Measurements from ENCODE around the gene CDK11B.
"Not testable (repeated sequence)": the region's sequence is repeated elsewhere in the genome, so short reads cannot be mapped to it uniquely, and the experiment has no call there.

Gene CDK11B

GRCh38 chr1:1640081-1640480 is 18.7 kb downstream of the CDK11B start:
- H3K4me3 ChIP-seq (ENCODE audit: low read depth, low read length); H3K27ac ChIP-seq (ENCODE audit: low read depth, low read length); H3K4ac ChIP-seq (ENCODE audit: low read depth, low read length); H2AK5ac ChIP-seq (ENCODE audit: low read length); H3K9me3 ChIP-seq (ENCODE audit: insufficient read depth, low read depth, low read length); H3K4me1 ChIP-seq (ENCODE audit: control insufficient read depth in 1 of 2, insufficient read depth in 2 of 2, low read length in 2 of 2); H4K12ac ChIP-seq (ENCODE audit: low read depth, low read length); H2BK12ac ChIP-seq (ENCODE audit: low read length); H2BK5ac ChIP-seq (ENCODE audit: low read depth, low read length, poor library complexity); H3K27me3 ChIP-seq (ENCODE audit: insufficient read depth, low read length); H3K79me2 ChIP-seq (ENCODE audit: control insufficient read depth, insufficient read depth, low read length, poor library complexity); DNase-seq; H2BK120ac ChIP-seq (ENCODE audit: insufficient read depth, low read length, poor library complexity); H2AFZ ChIP-seq (ENCODE audit: insufficient read depth, low read length, poor library complexity); H3K79me1 ChIP-seq (ENCODE audit: low read length); H3K18ac ChIP-seq (ENCODE audit: low read length); H3K23ac ChIP-seq (ENCODE audit: low read length); H4K8ac ChIP-seq (ENCODE audit: low read depth, low read length); H4K91ac ChIP-seq (ENCODE audit: low read depth, low read length); H3K4me2 ChIP-seq (ENCODE audit: low read length); H3K9ac ChIP-seq (ENCODE audit: low read length); H3K14ac ChIP-seq (ENCODE audit: low read length): not testable (repeated sequence)
- H3K36me3 ChIP-seq (ENCODE audit: control insufficient read depth in 1 of 2, insufficient read depth in 2 of 2, low read length in 2 of 2): peaks cover 28 to 38% of the 10 kb centered on the region in 2 experiments
- no CpG with 5 or more reads among the region's 25 CpGs for WGBS (ENCODE audit: extremely low coverage, insufficient coverage, insufficient read length)

GRCh38 chr1:1639368-1639767 is 19.4 kb downstream of the CDK11B start:
- not testable (repeated sequence) for H2AFZ ChIP-seq (ENCODE audit: insufficient read depth, low read length, poor library complexity); H3K4me2 ChIP-seq (ENCODE audit: low read length)
- no CpG with 5 or more reads among the region's 16 CpGs for WGBS (ENCODE audit: extremely low coverage, insufficient coverage, insufficient read length)

DNA sequence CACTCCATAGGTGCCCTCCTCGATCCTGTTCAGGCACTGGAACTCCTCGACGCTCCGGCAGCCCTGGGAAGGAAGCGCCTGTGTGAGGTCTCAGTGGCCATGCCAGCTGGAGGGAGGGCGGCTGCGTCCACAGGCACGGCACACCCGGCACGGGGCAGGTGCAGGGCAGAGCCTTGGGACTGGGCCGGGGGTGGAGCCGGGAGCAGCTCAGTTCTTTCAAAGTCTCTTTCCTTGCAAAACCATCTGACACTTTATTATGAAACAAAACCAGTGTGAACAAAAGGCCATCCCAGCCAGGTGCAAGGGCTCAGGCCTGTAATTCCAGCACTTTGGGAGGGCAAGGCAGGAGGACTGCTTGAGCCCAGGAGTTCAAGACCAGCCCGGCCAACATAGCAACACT is 20.3 kb downstream of the CDK11B start:
- H3K36me3 ChIP-seq (ENCODE audit: control insufficient read depth in 1 of 2, insufficient read depth in 2 of 2, low read length in 2 of 2): peaks cover 28 to 38% of the 10 kb centered on the region in 2 experiments
- not testable (repeated sequence) for H3K4me1 ChIP-seq (ENCODE audit: control insufficient read depth in 1 of 2, insufficient read depth in 2 of 2, low read length in 2 of 2); H3K9ac ChIP-seq (ENCODE audit: low read length); H2AFZ ChIP-seq (ENCODE audit: insufficient read depth, low read length, poor library complexity); H4K91ac ChIP-seq (ENCODE audit: low read depth, low read length); H2BK12ac ChIP-seq (ENCODE audit: low read length); H3K23ac ChIP-seq (ENCODE audit: low read length); H3K4me2 ChIP-seq (ENCODE audit: low read length); H3K79me1 ChIP-seq (ENCODE audit: low read length); H2BK5ac ChIP-seq (ENCODE audit: low read depth, low read length, poor library complexity); H2BK120ac ChIP-seq (ENCODE audit: insufficient read depth, low read length, poor library complexity); H2AK5ac ChIP-seq (ENCODE audit: low read length); H4K8ac ChIP-seq (ENCODE audit: low read depth, low read length); H3K4ac ChIP-seq (ENCODE audit: low read depth, low read length); H3K4me3 ChIP-seq (ENCODE audit: low read depth, low read length); H3K14ac ChIP-seq (ENCODE audit: low read length); H3K9me3 ChIP-seq (ENCODE audit: insufficient read depth, low read depth, low read length); H3K79me2 ChIP-seq (ENCODE audit: control insufficient read depth, insufficient read depth, low read length, poor library complexity); H4K12ac ChIP-seq (ENCODE audit: low read depth, low read length); H3K27ac ChIP-seq (ENCODE audit: low read depth, low read length); H3K18ac ChIP-seq (ENCODE audit: low read length); H3K27me3 ChIP-seq (ENCODE audit: insufficient read depth, low read length); DNase-seq
- WGBS (ENCODE audit: extremely low coverage, insufficient coverage, insufficient read length): no CpG with 5 or more reads among the region's 13 CpGs

More at GRCh38 chr1:1639368-1639767, 19.4 kb downstream of the CDK11B start:
- H3K18ac ChIP-seq (ENCODE audit: low read length); H3K79me2 ChIP-seq (ENCODE audit: control insufficient read depth, insufficient read depth, low read length, poor library complexity); DNase-seq; H2BK12ac ChIP-seq (ENCODE audit: low read length); H3K23ac ChIP-seq (ENCODE audit: low read length); H3K79me1 ChIP-seq (ENCODE audit: low read length); H3K9me3 ChIP-seq (ENCODE audit: insufficient read depth, low read depth, low read length); H2BK5ac ChIP-seq (ENCODE audit: low read depth, low read length, poor library complexity); H4K8ac ChIP-seq (ENCODE audit: low read depth, low read length); H4K91ac ChIP-seq (ENCODE audit: low read depth, low read length); H3K27me3 ChIP-seq (ENCODE audit: insufficient read depth, low read length); H3K4ac ChIP-seq (ENCODE audit: low read depth, low read length); H3K27ac ChIP-seq (ENCODE audit: low read depth, low read length); H4K12ac ChIP-seq (ENCODE audit: low read depth, low read length); H2AK5ac ChIP-seq (ENCODE audit: low read length); H3K9ac ChIP-seq (ENCODE audit: low read length); H3K4me3 ChIP-seq (ENCODE audit: low read depth, low read length); H2BK120ac ChIP-seq (ENCODE audit: insufficient read depth, low read length, poor library complexity); H3K4me1 ChIP-seq (ENCODE audit: control insufficient read depth in 1 of 2, insufficient read depth in 2 of 2, low read length in 2 of 2); H3K14ac ChIP-seq (ENCODE audit: low read length): not testable (repeated sequence)
- H3K36me3 ChIP-seq (ENCODE audit: control insufficient read depth in 1 of 2, insufficient read depth in 2 of 2, low read length in 2 of 2): peaks cover 28 to 38% of the 10 kb centered on the region in 2 experiments

- not testable (repeated sequence) for H3K14ac ChIP-seq (ENCODE audit: low read length); H2BK120ac ChIP-seq (ENCODE audit: insufficient read depth, low read length, poor library complexity); H3K9me3 ChIP-seq (ENCODE audit: insufficient read depth, low read depth, low read length)
These were observed 21.3 kb downstream of the CDK11B start for GRCh38 chr1:1637479-1637875.

More at GRCh38 chr1:1637479-1637875, 21.3 kb downstream of the CDK11B start:
- H4K8ac ChIP-seq (ENCODE audit: low read depth, low read length); H4K91ac ChIP-seq (ENCODE audit: low read depth, low read length); H3K23ac ChIP-seq (ENCODE audit: low read length); H2BK5ac ChIP-seq (ENCODE audit: low read depth, low read length, poor library complexity); H4K12ac ChIP-seq (ENCODE audit: low read depth, low read length); H3K18ac ChIP-seq (ENCODE audit: low read length); H3K9ac ChIP-seq (ENCODE audit: low read length); H3K27ac ChIP-seq (ENCODE audit: low read depth, low read length); H3K4me2 ChIP-seq (ENCODE audit: low read length); H3K4me3 ChIP-seq (ENCODE audit: low read depth, low read length); H2AFZ ChIP-seq (ENCODE audit: insufficient read depth, low read length, poor library complexity); H2BK12ac ChIP-seq (ENCODE audit: low read length); DNase-seq; H3K4me1 ChIP-seq (ENCODE audit: control insufficient read depth in 1 of 2, insufficient read depth in 2 of 2, low read length in 2 of 2); H3K4ac ChIP-seq (ENCODE audit: low read depth, low read length); H3K79me1 ChIP-seq (ENCODE audit: low read length); H3K27me3 ChIP-seq (ENCODE audit: insufficient read depth, low read length); H3K79me2 ChIP-seq (ENCODE audit: control insufficient read depth, insufficient read depth, low read length, poor library complexity); H2AK5ac ChIP-seq (ENCODE audit: low read length): not testable (repeated sequence)
- WGBS (ENCODE audit: extremely low coverage, insufficient coverage, insufficient read length): no CpG with 5 or more reads among the region's 14 CpGs
- H3K36me3 ChIP-seq (ENCODE audit: control insufficient read depth in 1 of 2, insufficient read depth in 2 of 2, low read length in 2 of 2): peaks cover 28 to 38% of the 10 kb centered on the region in 2 experiments
